ENCODE measurements around the gene HTRA3.

DNA sequence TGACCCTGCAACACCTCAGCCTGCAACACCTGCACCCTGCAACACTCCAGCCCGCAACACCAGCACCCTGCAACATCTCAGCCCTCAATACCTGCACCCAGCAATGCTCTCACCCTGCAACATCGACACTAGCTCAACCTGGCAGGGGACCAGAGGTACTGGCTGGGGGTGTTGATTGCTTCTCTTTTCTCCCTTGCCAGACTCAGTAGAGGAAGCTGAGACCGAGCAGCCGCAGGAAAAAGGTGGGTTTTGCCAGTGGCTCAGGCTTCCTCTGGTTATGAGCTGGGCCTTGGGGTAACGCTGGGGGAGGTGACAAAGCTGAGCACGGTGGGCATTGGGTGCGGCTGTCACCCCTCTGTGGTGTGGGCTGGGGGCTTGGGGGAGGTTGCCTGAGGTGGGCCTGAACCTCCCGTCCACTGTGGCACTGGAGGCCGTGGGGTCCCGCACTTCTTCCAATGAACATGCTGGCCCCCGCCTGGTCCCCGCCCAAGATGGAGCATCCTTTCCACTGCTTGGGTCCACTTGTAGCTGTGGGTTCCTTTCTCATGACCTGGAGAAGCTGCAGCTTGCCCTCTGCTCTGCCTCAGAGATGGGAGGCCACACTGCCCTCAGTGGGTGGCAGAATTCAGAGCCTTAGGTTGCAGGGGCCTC, 44.5 kb upstream of the HTRA3 start:
- TF ChIP-seq, protein P1, sequence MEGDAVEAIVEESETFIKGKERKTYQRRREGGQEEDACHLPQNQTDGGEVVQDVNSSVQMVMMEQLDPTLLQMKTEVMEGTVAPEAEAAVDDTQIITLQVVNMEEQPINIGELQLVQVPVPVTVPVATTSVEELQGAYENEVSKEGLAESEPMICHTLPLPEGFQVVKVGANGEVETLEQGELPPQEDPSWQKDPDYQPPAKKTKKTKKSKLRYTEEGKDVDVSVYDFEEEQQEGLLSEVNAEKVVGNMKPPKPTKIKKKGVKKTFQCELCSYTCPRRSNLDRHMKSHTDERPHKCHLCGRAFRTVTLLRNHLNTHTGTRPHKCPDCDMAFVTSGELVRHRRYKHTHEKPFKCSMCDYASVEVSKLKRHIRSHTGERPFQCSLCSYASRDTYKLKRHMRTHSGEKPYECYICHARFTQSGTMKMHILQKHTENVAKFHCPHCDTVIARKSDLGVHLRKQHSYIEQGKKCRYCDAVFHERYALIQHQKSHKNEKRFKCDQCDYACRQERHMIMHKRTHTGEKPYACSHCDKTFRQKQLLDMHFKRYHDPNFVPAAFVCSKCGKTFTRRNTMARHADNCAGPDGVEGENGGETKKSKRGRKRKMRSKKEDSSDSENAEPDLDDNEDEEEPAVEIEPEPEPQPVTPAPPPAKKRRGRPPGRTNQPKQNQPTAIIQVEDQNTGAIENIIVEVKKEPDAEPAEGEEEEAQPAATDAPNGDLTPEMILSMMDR (conservative IDR thresholded peaks at IDR 0.05): no peak
- no peak for TF ChIP-seq ZFX (IDR thresholded peaks at IDR 0.05)
